Tracheal epithelial cell (primary cell): Measurements from ENCODE around the gene TIMM22. TPM values are rescaled to one million over a fixed set of nuclear protein-coding genes. Genes with fewer than 3 reads are reported as not detected.

Source experiments
- total RNA-seq: library from RNA; depleted of rRNA; stranded (reverse); fragments of >200 nt; gene quantifications from 2 replicates; pipeline ENCODE4 v1.2.1, GENCODE V29; 2014

Gene TIMM22
- 13.6 and 17.8 TPM in 2 replicates for total RNA-seq

GRCh38 chr17:996554-997344 lies at the start of gene TIMM22:
Gene TIMM22 (plus strand): TSS chr17:997129. CDS start chr17:997143, 14 bp downstream.

GRCh38 chr17:979539-980405 lies 17.2 kb upstream of the TIMM22 start, which contains the start of gene NXN:
Gene NXN (minus strand): TSS chr17:979776.

Other genes starting within 250 kb of the TIMM22 start
- 11.3 and 17.1 TPM in 2 replicates for gene GEMIN4, start 244.9 kb upstream of the TIMM22 start, total RNA-seq
- 78.1 and 150 TPM in 2 replicates for gene GLOD4, start 214.8 kb upstream of the TIMM22 start, total RNA-seq
- gene MRM3, start 214.8 kb upstream of the TIMM22 start, total RNA-seq = 11.5 and 18.3 TPM in 2 replicates
- gene NXN, start 17.4 kb upstream of the TIMM22 start, total RNA-seq = 70.1 and 80.4 TPM in 2 replicates
- gene ABR, start 182.9 kb downstream of the TIMM22 start, total RNA-seq = 27.7 and 71.6 TPM in 2 replicates